Heart left ventricle (tissue), 13 donors: ENCODE measurements around the gene RUNX2.

Experiments used
- CTCF ChIP-seq, 12 donors: fragments of 200-600 bp; sonication (generic) in 4 of 12; IDR thresholded peaks; one replicate each; pipeline versions ENCODE4 v1.5.0 to v1.8.0; 2018 to 2022; ENCODE audit warnings: antibody characterized with exemption in 12 of 12, mild to moderate bottlenecking in 5 of 12
- POLR2A ChIP-seq, 2 donors: fragments of 450-650 bp; IDR thresholded peaks; one replicate each; pipeline ENCODE4 v1.6.1; 2017; ENCODE audit warnings: antibody characterized with exemption in 2 of 2, mild to moderate bottlenecking in 2 of 2, moderate library complexity in 2 of 2
- donor health status: ischemic (EF 13 %, LVEDD 7.1; RV severe dilation, severe dysfunction).
- donor health status: DM: no; HTN: yes; CAD: no.
- donor health status: DM: no; HTN: no; CAD: no.
- donor health status: ischemic (EF 25% LVEDD 6.9; RV normal size, moderate dysfunction).
- donor health status: ischemic (EF 25% LVEDD 5.7; RV mildly dilated, moderate dysfunction).
- donor health status: ischemic (EF 35%, LVEDD 5.7; RV mildly dilated, moderate dysfunction).
- donor health status: nonischemic (EF 11% LVEDD 7.7; RV severe dilation, severe dysfunction).
- donor health status: DM: yes; HTN: yes; CAD: no.
- donor health status: PGD.
- donor health status: ischemic (EF 29% LVEDD 5.4; RV normal size, mild dysfunction).
- donor health status: nonischemic (EF 23%, LVEDD 6.1; RV moderate dilation, normal function).

DNA sequence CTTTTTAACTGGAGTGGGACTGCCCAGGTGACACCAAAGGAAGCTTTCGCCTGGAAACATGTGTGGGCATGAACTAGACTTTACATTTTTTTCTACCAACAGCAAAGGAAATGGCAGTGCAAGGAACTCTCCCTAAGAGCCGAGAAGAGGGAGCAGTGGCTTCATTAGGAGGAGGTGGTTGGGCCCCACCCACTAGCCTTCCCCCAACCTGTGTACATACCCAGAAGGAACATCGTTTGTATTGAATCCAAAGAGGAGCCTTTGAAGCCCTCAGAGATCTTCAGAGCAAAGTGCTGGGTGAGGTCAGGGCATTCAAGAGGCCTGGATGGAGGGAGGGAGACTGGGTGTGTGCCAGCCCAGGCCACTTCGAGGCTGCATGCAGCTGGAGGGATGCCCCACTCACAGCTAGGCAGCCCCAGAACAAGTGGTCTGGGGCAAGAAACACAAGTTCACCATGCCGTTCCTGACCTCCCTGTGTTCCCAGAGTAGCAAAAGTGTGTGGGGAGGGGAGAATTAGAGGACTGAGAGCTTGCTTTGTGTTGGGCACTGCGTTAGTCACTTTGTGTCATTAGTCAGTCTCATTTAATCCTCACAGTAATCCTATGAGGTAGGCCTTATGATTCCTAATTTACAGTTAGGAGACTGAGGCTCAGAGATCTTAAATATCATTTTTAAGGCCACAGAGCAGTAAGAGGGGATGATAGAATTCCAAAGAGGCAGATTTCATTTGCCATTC, 241.2 kb downstream of the RUNX2 start:
- TF ChIP-seq POLR2A (IDR thresholded peaks at IDR 0.05), result no peak
- no peak for TF ChIP-seq CTCF (IDR thresholded peaks at IDR 0.05)
